IPS-18c (cell line): ENCODE data around the gene ZNF175.

Experiments
- H3K4me3 ChIP-seq: 2 replicates; pipeline ENCODE4 v1.7.0; 2013; ENCODE audit warnings: low read depth, mild to moderate bottlenecking, low read length, moderate library complexity; ENCODE audit not compliant: insufficient read depth
- H3K9me3 ChIP-seq: one replicate; pipeline ENCODE4 v1.6.1; 2013; ENCODE audit warnings: mild to moderate bottlenecking, low read length, moderate library complexity; ENCODE audit not compliant: control insufficient read depth, insufficient read depth

The ZNF175 gene

GRCh38 chr19:51570962-51571575 lies at the start of gene ZNF175:
ZNF175 (plus strand) TSS chr19:51571283; CDS start chr19:51573330, 2,047 bp downstream.
- H3K9me3 ChIP-seq = no peaks in the 10 kb centered on the region
- peak within 1 kb of the TSS; percentile 82 for H3K4me3 ChIP-seq

GRCh38 chr19:51521357-51521756 lies 49.7 kb upstream of the ZNF175 start:
- Histone ChIP-seq H3K4me3 (no peak overlapping the region), H3K9me3 (no peaks in the 10 kb centered on the region)

- Histone ChIP-seq H3K9me3 (no peaks in the 10 kb centered on the region), H3K4me3 (no peak overlapping the region)
Measured at GRCh38 chr19:51521781-51522180, 49.3 kb upstream of the ZNF175 start.

- Histone ChIP-seq H3K4me3 (no peak overlapping the region), H3K9me3 (no peaks in the 10 kb centered on the region)
Measured at GRCh38 chr19:51524666-51525264, 46.3 kb upstream of the ZNF175 start.

- Histone ChIP-seq H3K9me3 (no peaks in the 10 kb centered on the region), H3K4me3 (no peak overlapping the region)
Measured at GRCh38 chr19:51525651-51526050, 45.4 kb upstream of the ZNF175 start.

- H3K4me3 ChIP-seq = no peak overlapping the region
- H3K9me3 ChIP-seq = no peaks in the 10 kb centered on the region
Measured at GRCh38 chr19:51529301-51529700, 41.8 kb upstream of the ZNF175 start.

- no peak overlapping the region for H3K4me3 ChIP-seq
- no peaks in the 10 kb centered on the region for H3K9me3 ChIP-seq
Measured at GRCh38 chr19:51530616-51531015, 40.5 kb upstream of the ZNF175 start.

GRCh38 chr19:51531349-51532315 lies 39.5 kb upstream of the ZNF175 start, which contains the start of gene SIGLEC6:
SIGLEC6 (minus strand) TSS chr19:51531670; CDS start chr19:51531648, 22 bp downstream.
- H3K4me3 ChIP-seq = no peak within 1 kb of the TSS
- H3K9me3 ChIP-seq = no peaks in the 10 kb centered on the region

- Histone ChIP-seq H3K9me3 (no peaks in the 10 kb centered on the region), H3K4me3 (no peak overlapping the region)
Measured at GRCh38 chr19:51535535-51535934, 35.5 kb upstream of the ZNF175 start.

GRCh38 chr19:51539821-51540366 lies 31.2 kb upstream of the ZNF175 start:
- H3K9me3 ChIP-seq = no peaks in the 10 kb centered on the region
- H3K4me3 ChIP-seq = no peak overlapping the region

GRCh38 chr19:51541458-51542357 lies 29.4 kb upstream of the ZNF175 start:
- Histone ChIP-seq H3K9me3 (no peaks in the 10 kb centered on the region), H3K4me3 (no peak overlapping the region)

GRCh38 chr19:51542699-51543098 lies 28.4 kb upstream of the ZNF175 start:
- H3K4me3 ChIP-seq = no peak overlapping the region
- H3K9me3 ChIP-seq = no peaks in the 10 kb centered on the region

- Histone ChIP-seq H3K4me3 (no peak overlapping the region), H3K9me3 (no peaks in the 10 kb centered on the region)
Measured at GRCh38 chr19:51544038-51544437, 27.0 kb upstream of the ZNF175 start.

GRCh38 chr19:51546107-51546649 lies 24.9 kb upstream of the ZNF175 start:
- Histone ChIP-seq H3K4me3 (no peak overlapping the region), H3K9me3 (no peaks in the 10 kb centered on the region)

- Histone ChIP-seq H3K9me3 (no peaks in the 10 kb centered on the region), H3K4me3 (no peak overlapping the region)
Measured at GRCh38 chr19:51546650-51547396, 24.3 kb upstream of the ZNF175 start.
